A549 (cell line): ENCODE results near the gene AFF3.

Experiments
- HDAC2 ChIP-seq: fragments of 200-600 bp; sonication (generic); IDR thresholded peaks from 2 replicates; pipeline ENCODE4 v1.6.1; 2016
- HOXA7 ChIP-seq: fragments of 250-450 bp; sonication (Bioruptor Pico); IDR thresholded peaks from 2 replicates; pipeline ENCODE4 v1.5.0; 2020; ENCODE audit warnings: mild to moderate bottlenecking, moderate library complexity
- MAFK ChIP-seq: fragments of 450-650 bp; IDR thresholded peaks from 2 replicates; pipeline ENCODE4 v1.6.1; 2014; ENCODE audit not compliant: partially characterized antibody
- TF ChIP-seq, protein P1 (sequence below): fragments of >200 bp; sonication (Bioruptor Twin); formaldehyde crosslinking; IDR thresholded peaks from 3 replicates; pipeline ENCODE4 v1.5.1; 2016
- TF ChIP-seq, protein P2 (sequence below): fragments of 450-650 bp; IDR thresholded peaks from 2 replicates; pipeline ENCODE4 v1.6.1; 2014; ENCODE audit warnings: antibody characterized with exemption

GRCh38 chr2:99775585-99775984, 366.8 kb downstream of the AFF3 start:
- TF ChIP-seq, protein P1, sequence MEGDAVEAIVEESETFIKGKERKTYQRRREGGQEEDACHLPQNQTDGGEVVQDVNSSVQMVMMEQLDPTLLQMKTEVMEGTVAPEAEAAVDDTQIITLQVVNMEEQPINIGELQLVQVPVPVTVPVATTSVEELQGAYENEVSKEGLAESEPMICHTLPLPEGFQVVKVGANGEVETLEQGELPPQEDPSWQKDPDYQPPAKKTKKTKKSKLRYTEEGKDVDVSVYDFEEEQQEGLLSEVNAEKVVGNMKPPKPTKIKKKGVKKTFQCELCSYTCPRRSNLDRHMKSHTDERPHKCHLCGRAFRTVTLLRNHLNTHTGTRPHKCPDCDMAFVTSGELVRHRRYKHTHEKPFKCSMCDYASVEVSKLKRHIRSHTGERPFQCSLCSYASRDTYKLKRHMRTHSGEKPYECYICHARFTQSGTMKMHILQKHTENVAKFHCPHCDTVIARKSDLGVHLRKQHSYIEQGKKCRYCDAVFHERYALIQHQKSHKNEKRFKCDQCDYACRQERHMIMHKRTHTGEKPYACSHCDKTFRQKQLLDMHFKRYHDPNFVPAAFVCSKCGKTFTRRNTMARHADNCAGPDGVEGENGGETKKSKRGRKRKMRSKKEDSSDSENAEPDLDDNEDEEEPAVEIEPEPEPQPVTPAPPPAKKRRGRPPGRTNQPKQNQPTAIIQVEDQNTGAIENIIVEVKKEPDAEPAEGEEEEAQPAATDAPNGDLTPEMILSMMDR: no peak
- TF ChIP-seq HDAC2: no peak
- TF ChIP-seq, protein P2, sequence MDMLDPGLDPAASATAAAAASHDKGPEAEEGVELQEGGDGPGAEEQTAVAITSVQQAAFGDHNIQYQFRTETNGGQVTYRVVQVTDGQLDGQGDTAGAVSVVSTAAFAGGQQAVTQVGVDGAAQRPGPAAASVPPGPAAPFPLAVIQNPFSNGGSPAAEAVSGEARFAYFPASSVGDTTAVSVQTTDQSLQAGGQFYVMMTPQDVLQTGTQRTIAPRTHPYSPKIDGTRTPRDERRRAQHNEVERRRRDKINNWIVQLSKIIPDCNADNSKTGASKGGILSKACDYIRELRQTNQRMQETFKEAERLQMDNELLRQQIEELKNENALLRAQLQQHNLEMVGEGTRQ: no peak
- no peak for TF ChIP-seq HOXA7 (CRISPR knock-in tag)
- TF ChIP-seq MAFK: no peak
